Ureter (tissue), 1 donor: ENCODE results near the gene LRRC4C. TPM values are rescaled to one million over a fixed set of nuclear protein-coding genes. Genes with fewer than 3 reads are reported as not detected.

Experiments used
- DNase-seq: peaks from one replicate; pipeline ENCODE4 v3.0.0-alpha.2; 2020; ENCODE audit warnings: low spot score
- total RNA-seq: library from RNA; stranded (reverse); gene quantifications from one replicate; pipeline ENCODE4 v1.2.4, GENCODE V29; 2023
- donor health status: DM: yes; HTN: yes; CAD: no.

LRRC4C gene
- total RNA-seq, 1 donor from 2014 or later, result 3.6 TPM

DNA sequence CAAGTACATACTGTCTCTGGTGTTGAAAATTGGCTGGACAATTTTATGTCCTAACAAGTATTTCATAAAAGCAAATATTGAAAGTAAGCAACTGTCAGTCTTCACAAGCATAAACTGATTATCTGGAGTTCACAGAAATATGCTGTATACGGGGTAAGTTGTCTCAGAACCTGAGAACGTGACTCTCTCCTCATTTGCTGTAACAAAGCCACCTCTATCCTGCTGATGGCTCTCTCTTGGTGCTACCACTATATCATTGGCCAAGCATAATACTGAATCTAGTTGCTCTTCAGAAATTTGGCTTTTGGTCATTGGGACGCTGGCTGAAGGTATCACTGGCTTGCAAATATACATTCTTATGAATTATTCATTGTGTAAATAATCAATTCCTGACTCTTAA lies 1078.0 kb downstream of the LRRC4C start:
- no peak for DNase-seq

DNA sequence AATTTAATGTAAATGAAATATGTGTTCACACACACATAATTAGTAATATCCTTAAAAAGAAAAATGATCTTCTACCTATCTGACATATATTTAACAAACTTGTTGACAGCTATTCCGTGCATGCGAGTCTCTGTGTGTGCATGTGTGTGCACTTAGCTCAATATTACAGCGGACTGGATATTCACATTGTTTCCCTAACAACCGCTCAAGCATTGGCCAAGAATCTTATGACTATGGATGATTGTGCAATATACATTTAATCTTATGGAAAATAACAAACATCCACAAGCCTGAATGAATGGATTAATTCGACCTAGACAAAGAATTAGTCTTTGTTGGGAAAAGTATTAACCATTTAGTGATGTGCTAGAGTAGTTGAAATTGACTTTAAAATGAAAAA lies 1078.6 kb downstream of the LRRC4C start:
- no peak for DNase-seq

DNA sequence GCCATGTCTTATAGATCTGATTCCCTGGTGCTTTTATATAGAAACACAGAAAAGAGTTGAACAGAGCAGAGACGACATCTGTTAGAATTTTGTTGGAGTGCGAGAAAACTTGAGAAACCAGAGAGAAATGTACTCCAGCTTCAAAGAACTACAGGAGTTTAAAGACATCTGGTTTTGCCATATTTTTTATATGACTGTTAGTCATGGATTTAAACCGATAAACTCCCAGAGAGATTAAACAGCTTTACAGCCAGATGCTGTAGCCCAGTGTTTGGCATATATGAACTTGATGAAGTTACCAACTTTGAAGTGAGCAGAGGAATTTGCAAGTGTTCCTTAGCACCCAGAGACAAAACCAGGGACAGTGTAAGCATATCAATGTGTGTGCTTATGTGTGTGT lies 1083.1 kb downstream of the LRRC4C start:
- DNase-seq, result no peak

DNA sequence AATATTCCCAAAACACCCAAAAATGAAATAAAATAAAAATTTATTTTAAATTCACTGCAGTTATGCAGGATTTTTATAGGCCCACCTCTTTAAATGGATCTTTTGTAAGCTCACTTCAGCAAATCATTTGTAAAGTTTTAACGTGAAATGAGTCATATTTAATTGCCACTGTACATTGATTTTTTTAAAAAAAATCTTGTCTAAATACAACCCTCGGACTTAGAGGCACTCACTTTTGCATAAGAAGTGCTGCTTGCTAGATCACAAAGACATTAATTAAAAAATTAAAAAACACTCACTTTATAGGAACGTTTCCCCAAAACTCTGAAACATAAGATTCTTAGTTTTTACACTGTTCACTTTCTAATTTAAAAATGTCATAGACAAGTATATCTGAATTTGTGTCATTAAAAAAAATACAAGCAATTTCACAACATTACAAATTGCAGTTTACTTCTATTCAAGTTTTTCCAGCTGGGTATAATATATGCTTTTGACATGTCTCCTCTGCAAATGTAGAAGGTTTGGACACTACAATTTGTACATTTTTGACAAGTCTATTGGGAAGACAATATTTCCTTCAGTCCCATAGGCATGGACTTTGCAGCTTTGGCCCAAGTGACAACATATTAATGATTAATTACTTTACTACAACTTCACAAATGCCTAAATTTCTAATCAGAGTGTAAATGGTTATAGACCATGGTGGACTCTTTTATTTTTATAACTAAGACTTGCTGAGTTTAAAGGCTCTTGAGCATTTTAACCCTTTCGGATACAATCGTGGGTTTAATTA lies 1088.4 kb downstream of the LRRC4C start:
- DNase-seq, result no peak

DNA sequence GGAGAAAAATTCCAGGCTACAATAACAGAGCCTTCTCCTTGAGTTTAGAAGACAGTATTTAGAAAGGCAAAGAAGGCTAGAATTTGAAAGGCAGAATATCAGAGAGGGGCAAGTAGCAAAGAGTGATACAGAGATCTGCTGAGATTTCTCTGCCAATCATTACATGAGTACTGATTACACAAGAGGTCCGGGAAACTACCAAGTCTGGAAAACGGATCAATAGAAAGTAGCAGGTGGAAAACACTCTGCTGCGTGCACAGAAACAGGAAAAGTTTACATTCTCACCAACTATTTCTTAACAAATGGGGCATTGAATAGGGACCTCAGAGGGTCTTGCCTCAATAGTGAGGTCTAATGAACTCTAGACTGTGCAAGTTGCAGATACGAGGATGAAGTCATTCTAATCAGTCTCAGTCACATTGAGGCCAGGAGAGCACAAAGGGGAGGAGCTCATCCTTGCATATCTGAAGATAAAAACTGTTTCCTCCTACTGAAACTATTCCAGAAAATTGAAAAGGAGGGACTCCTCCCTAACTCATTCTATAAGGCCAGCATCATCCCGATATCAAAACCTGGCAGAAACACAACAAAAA lies 1099.2 kb downstream of the LRRC4C start:
- DNase-seq, result no peak

GRCh38 chr11:40354121-40354520 lies 1105.3 kb downstream of the LRRC4C start:
- DNase-seq, result no peak

DNA sequence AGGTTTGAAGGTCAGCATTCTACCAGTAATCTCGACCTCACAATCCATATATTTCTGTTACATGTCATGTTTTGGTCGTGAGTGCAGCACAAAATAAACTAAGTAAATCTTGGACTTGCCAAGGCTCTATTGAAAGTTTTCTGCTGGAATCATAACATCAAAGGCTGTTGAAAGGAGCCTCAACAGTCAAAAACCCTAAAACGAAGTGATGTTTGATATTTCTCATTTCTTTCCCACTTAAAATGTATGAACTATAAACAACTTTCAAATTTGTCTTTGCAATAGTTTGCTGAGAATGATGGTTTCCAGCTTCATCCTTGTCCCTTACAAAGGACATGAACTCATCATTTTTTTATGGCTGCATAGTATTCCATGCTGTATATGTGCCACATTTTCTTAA lies 1118.5 kb downstream of the LRRC4C start:
- no peak for DNase-seq

GRCh38 chr11:40338739-40339138 lies 1120.7 kb downstream of the LRRC4C start:
- no peak for DNase-seq

- DNase-seq, result no peak
Measured at GRCh38 chr11:40338062-40338461, 1121.4 kb downstream of the LRRC4C start.

DNA sequence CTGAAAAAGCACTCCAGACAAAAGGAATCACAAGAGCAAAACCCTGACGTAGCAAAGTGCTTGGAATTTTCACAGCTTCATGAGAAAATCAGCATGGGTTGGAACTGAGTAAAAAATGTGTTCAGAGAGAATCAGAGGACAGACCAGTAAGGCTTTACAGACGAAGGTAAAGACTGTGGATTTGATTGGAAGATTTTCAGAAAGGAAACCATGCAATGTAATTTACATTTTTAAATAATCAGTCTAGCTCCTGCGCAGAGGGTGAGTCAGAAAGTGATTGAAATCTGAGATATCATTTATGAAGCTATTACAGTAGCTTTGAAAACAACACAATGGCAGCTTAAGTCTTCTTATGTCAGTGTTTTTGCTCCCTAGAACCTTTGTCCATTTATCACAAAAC lies 1122.3 kb downstream of the LRRC4C start:
- DNase-seq, result no peak

GRCh38 chr11:40328890-40329614 lies 1130.4 kb downstream of the LRRC4C start:
- DNase-seq, result peak; percentile 68

- no peak for DNase-seq
Measured at GRCh38 chr11:40323241-40323640, 1136.2 kb downstream of the LRRC4C start.

DNA sequence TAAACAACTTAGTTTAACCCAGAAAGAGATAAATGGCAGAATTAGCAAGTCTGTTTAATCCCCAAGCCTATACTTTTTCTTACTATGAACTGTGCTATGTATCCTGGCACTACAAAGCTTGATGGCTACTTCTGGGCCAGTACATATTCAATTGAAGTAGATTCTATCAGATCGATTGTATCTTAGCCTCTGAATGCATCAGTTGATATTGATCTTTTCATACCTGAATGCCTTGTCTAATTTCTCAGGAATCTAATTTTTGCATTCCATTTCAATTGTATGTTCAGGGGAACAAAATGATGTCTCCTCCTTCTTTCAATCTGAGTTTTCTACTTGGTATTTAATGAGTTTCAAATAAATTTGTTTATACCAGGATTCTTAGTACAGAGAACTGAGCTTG lies 1137.9 kb downstream of the LRRC4C start:
- no peak for DNase-seq

GRCh38 chr11:40316171-40316570 lies 1143.3 kb downstream of the LRRC4C start:
- no peak for DNase-seq

GRCh38 chr11:40315122-40315521 lies 1144.3 kb downstream of the LRRC4C start:
- DNase-seq, result no peak

- DNase-seq, result no peak
Measured at GRCh38 chr11:40314327-40314726, 1145.1 kb downstream of the LRRC4C start.

GRCh38 chr11:40306938-40307548 lies 1152.4 kb downstream of the LRRC4C start:
- DNase-seq, result no peak

DNA sequence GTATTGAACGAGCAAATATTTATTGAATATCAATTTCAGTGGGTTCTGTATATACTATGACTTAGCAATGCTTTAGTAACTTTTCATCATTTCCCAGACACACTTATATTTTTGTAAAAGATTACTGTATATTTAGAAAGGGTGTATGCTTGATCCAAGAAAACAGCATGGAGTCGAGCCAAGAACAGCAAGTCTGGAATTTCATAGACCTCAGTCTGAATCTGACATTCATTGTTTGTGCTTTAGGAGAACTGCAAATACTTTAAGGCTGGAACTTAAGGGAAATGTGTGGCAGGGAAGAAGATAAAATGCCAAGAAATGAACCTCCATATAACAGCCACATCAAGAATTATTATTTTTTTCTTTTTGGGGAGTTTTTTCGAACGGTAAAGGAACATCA lies 1156.8 kb downstream of the LRRC4C start:
- DNase-seq, result no peak

- DNase-seq, result no peak
Measured at GRCh38 chr11:40295466-40295865, 1164.0 kb downstream of the LRRC4C start.

- no peak for DNase-seq
Measured at GRCh38 chr11:40294741-40295140, 1164.7 kb downstream of the LRRC4C start.

GRCh38 chr11:40294349-40294735 lies 1165.1 kb downstream of the LRRC4C start:
- no peak for DNase-seq

- peak; percentile 65 for DNase-seq
Measured at GRCh38 chr11:40293655-40294348, 1165.7 kb downstream of the LRRC4C start.
